VCaP (cell line): ENCODE data around the gene RGS11.
"Not testable (repeated sequence)": the region's sequence is repeated elsewhere in the genome, so short reads cannot be mapped to it uniquely, and the experiment has no call there.

Experiments
- H3K27ac ChIP-seq: fragments of 450-650 bp; 2 replicates; pipeline ENCODE4 v1.5.1; 2017
- TF ChIP-seq, protein P1 (sequence below): fragments of 450-650 bp; conservative IDR thresholded peaks from 2 replicates; pipeline ENCODE4 v1.5.1; 2017; ENCODE audit warnings: mild to moderate bottlenecking, moderate library complexity

Gene RGS11

DNA sequence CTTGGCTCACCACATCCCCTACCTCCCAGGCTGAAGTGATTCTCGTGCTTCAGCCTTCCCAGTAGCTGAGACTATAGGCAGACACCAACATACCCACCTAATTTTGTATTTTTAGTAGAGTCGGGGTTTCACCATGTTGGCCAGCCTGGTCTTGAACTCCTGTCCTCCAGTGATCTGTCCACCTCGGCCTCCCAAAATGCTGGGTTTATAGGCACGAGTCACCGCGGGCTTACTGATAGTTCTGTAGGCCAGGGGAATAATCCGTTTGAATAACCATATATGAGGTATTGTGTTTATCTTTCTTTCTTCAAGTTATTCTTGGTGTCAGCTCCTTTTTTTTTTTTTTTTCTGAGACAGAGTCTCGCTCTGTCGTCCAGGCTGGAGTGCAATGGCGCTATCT lies 33.5 kb downstream of the RGS11 start:
- H3K27ac ChIP-seq, result no peak overlapping the region
- TF ChIP-seq, protein P1, sequence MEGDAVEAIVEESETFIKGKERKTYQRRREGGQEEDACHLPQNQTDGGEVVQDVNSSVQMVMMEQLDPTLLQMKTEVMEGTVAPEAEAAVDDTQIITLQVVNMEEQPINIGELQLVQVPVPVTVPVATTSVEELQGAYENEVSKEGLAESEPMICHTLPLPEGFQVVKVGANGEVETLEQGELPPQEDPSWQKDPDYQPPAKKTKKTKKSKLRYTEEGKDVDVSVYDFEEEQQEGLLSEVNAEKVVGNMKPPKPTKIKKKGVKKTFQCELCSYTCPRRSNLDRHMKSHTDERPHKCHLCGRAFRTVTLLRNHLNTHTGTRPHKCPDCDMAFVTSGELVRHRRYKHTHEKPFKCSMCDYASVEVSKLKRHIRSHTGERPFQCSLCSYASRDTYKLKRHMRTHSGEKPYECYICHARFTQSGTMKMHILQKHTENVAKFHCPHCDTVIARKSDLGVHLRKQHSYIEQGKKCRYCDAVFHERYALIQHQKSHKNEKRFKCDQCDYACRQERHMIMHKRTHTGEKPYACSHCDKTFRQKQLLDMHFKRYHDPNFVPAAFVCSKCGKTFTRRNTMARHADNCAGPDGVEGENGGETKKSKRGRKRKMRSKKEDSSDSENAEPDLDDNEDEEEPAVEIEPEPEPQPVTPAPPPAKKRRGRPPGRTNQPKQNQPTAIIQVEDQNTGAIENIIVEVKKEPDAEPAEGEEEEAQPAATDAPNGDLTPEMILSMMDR, result no peak

DNA sequence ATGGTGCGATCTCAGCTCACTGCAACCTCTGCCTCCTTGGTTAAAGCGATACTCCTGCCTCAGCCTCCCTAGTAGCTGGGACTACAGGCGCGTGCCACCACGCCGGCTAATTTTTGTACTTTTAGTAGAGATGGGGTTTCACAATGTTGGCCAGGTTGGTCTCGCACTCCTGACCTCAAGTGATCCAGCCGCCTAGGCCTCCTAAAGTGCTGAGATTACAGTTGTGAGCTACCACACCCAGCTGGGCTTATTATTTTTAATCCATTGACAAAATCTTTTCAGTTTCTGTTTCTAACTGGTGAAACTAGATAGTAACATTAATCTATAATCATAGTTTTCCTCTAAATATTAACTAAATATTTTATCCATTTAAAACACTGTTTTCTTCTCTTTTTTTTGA lies 35.2 kb downstream of the RGS11 start:
- H3K27ac ChIP-seq, result no peak overlapping the region
- TF ChIP-seq, protein P1, result no peak

- no peak overlapping the region for H3K27ac ChIP-seq
- TF ChIP-seq, protein P1, result no peak
These were observed 35.8 kb downstream of the RGS11 start for GRCh38 chr16:239948-240277.

GRCh38 chr16:234468-235305 lies 41.1 kb downstream of the RGS11 start, which contains the start of gene FAM234A:
Gene FAM234A, plus strand, starts transcription at chr16:234821. Its CDS starts 19,593 bp downstream, at chr16:254414.
- TF ChIP-seq, protein P1, result peak; percentile 58
- H3K27ac ChIP-seq, result peak within 1 kb of the TSS; percentile 88

DNA sequence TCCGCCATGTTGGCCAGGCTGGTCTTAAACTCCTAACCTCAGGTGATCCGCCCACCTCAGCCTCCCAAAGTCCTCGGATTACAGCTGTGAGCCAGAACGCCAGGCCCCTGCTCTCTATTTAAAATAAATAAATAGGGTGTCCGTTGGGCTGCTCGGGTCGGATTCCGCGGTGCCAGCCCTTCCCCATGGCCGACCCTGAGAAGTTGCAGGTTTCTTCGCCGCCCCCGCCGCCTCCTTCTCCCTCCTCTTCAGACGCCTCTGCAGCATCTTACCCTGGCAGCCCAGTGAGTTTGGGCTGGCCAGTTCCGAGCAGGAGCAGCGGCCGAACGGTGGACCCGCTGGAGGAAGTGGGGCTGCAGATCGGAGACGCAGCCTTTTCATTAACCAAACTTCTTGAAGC lies 44.8 kb downstream of the RGS11 start:
- TF ChIP-seq, protein P1, result no peak
- no peak overlapping the region for H3K27ac ChIP-seq

DNA sequence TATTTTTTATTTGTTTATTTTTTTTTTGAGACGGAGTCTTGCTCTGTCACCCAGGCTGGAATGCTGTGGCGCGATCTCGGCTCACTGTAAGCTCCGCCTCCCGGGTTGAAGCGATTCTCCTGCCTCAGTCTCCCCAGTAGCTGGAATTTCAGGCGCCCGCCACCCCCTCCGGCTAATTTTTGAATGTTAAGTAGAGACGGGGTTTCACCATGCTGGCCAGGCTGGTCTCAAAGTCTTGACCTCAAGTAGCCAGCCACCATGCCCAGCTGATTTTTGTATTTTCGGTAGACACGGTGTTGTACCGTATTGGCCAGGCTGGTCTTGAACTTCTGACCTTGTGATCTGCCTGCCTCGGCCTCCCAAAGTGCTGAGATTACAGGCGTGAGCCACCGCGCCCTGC lies 45.4 kb downstream of the RGS11 start:
- not testable (repeated sequence) for H3K27ac ChIP-seq

- peak overlapping the region; percentile 83 for H3K27ac ChIP-seq
- TF ChIP-seq, protein P1, result no peak
These were observed 45.9 kb downstream of the RGS11 start for GRCh38 chr16:229731-230281.
